Measurements from ENCODE around the gene ADCY10.

Gene ADCY10

GRCh38 chr1:167913895-167914496 is at the start of gene ADCY10:
ADCY10 (minus strand) TSS chr1:167914134; CDS start chr1:167905140, 8,994 bp downstream.
- TF ChIP-seq POLR2A (IDR thresholded peaks at IDR 0.05; ENCODE audit: low read depth, low read length) = no peak
- FAIRE-seq = no peak
- DNase-seq (ENCODE audit: insufficient read length, low spot score) = no peak

- FAIRE-seq (no peak), DNase-seq (ENCODE audit: insufficient read length, low spot score) (no peak)
Observed at GRCh38 chr1:167957710-167958109, 43.8 kb upstream of the ADCY10 start.

GRCh38 chr1:167955915-167956314 is 42.0 kb upstream of the ADCY10 start:
- FAIRE-seq = no peak
- no peak for DNase-seq (ENCODE audit: insufficient read length, low spot score)
- no peak for TF ChIP-seq POLR2A (IDR thresholded peaks at IDR 0.05; ENCODE audit: low read depth, low read length)

More at GRCh38 chr1:167957710-167958109, 43.8 kb upstream of the ADCY10 start:
- no peak for TF ChIP-seq POLR2A (IDR thresholded peaks at IDR 0.05; ENCODE audit: low read depth, low read length)

GRCh38 chr1:167950569-167950968 is 36.6 kb upstream of the ADCY10 start:
- TF ChIP-seq POLR2A (IDR thresholded peaks at IDR 0.05; ENCODE audit: low read depth, low read length) = no peak
- FAIRE-seq = peak; percentile 6
- no peak for DNase-seq (ENCODE audit: insufficient read length, low spot score)

- DNase-seq (ENCODE audit: insufficient read length, low spot score) = no peak
- FAIRE-seq = no peak
- no peak for TF ChIP-seq POLR2A (IDR thresholded peaks at IDR 0.05; ENCODE audit: low read depth, low read length)
Observed at GRCh38 chr1:167949785-167950184, 35.9 kb upstream of the ADCY10 start.

- FAIRE-seq = no peak
- DNase-seq (ENCODE audit: insufficient read length, low spot score) = no peak
- TF ChIP-seq POLR2A (IDR thresholded peaks at IDR 0.05; ENCODE audit: low read depth, low read length) = no peak
Observed at GRCh38 chr1:167947733-167948132, 33.8 kb upstream of the ADCY10 start.

- no peak for TF ChIP-seq POLR2A (IDR thresholded peaks at IDR 0.05; ENCODE audit: low read depth, low read length)
- FAIRE-seq (peak; percentile 48), DNase-seq (ENCODE audit: insufficient read length, low spot score) (no peak)
Observed at GRCh38 chr1:167943541-167943940, 29.6 kb upstream of the ADCY10 start.

GRCh38 chr1:167940264-167940663 is 26.3 kb upstream of the ADCY10 start:
- DNase-seq (ENCODE audit: insufficient read length, low spot score) (no peak), FAIRE-seq (no peak)
- TF ChIP-seq POLR2A (IDR thresholded peaks at IDR 0.05; ENCODE audit: low read depth, low read length) = no peak

- TF ChIP-seq POLR2A (IDR thresholded peaks at IDR 0.05; ENCODE audit: low read depth, low read length) = no peak
- no peak for DNase-seq (ENCODE audit: insufficient read length, low spot score)
- FAIRE-seq = no peak
Observed at GRCh38 chr1:167938080-167938636, 24.2 kb upstream of the ADCY10 start.

- FAIRE-seq (no peak), DNase-seq (ENCODE audit: insufficient read length, low spot score) (no peak)
- TF ChIP-seq POLR2A (IDR thresholded peaks at IDR 0.05; ENCODE audit: low read depth, low read length) = no peak
Observed at GRCh38 chr1:167937709-167938010, 23.7 kb upstream of the ADCY10 start.

GRCh38 chr1:167936930-167937708 is 23.2 kb upstream of the ADCY10 start, which contains the start of gene MPC2:
MPC2 (minus strand) TSS chr1:167937072; CDS start chr1:167935841, 1,231 bp downstream.
- peak; percentile 9; the same call in 1 of the 2 replicates for TF ChIP-seq POLR2A (IDR thresholded peaks at IDR 0.05; ENCODE audit: low read depth, low read length)
- peak; percentile 65 for FAIRE-seq
- DNase-seq (ENCODE audit: insufficient read length, low spot score) = peak; percentile 20

- peak; percentile 74 for TF ChIP-seq POLR2A (IDR thresholded peaks at IDR 0.05; ENCODE audit: low read depth, low read length)
- peak; percentile 97 for FAIRE-seq
- peak; percentile 89 for DNase-seq (ENCODE audit: insufficient read length, low spot score)
Observed at GRCh38 chr1:167936068-167936929, 22.4 kb upstream of the ADCY10 start, which contains the start of gene DCAF6. DCAF6 (plus strand) TSS chr1:167936683; CDS start chr1:167936912, 229 bp downstream.

GRCh38 chr1:167935216-167936067 is 21.5 kb upstream of the ADCY10 start:
- FAIRE-seq (no peak), DNase-seq (ENCODE audit: insufficient read length, low spot score) (peak; percentile 18)
- TF ChIP-seq POLR2A (IDR thresholded peaks at IDR 0.05; ENCODE audit: low read depth, low read length) = peak; percentile 94
